K562 (cell line): ENCODE data around the gene TMTC2. TPM values are rescaled to one million over a fixed set of nuclear protein-coding genes. Genes with fewer than 3 reads are reported as not detected.

Experiments
- ATAC-seq: fragments of 200-7000 bp; cut with Tn5 transposase; 3 replicates; pipeline ENCODE4 v1.9.1; 2020; ENCODE audit warnings: moderate library complexity
- BruUV-seq: library from RNA; stranded (reverse); fragments of 400-500 nt; replicated peaks from 2 replicates; lab custom pipeline; 2021; lab: Mats Ljungman, UMichigan
- CTCF ChIA-PET: fragments of 300-600 bp; formaldehyde crosslinking; extraction: SDS; loops from one replicate; lab custom pipeline; 2021; ENCODE audit warnings: low intra/inter-chr PET ratio; lab: Yijun Ruan, JAX
- POLR2A ChIA-PET: fragments of 300-600, 350-650 bp; sonication (Branson Sonifier 250); formaldehyde crosslinking; extraction: SDS; loops from one replicate; lab custom pipeline; 2021; ENCODE audit warnings: antibody characterized with exemption, inconsistent platforms; lab: Yijun Ruan, JAX
- DNase-seq, 4 experiments: peaks; one replicate each; pipeline versions ENCODE4 v3.0.0 to v3.0.0-alpha.2; 2011 to 2018; ENCODE audit warnings: low spot score in 3 of 4, mixed read lengths in 3 of 4; ENCODE audit errors: extremely low read depth in 1 of 4
- FAIRE-seq: peaks from 2 replicates; lab custom pipeline; 2011; peaks lifted over from hg19 to GRCh38; lab: Jason Lieb, UNC
- H2AFZ ChIP-seq: 2 replicates; pipeline ENCODE4 v1.6.0; 2011; ENCODE audit warnings: low read depth, low read length, control low read depth, inconsistent platforms
- H3K27ac ChIP-seq: fragments of 200-600 bp; 3 replicates; pipeline ENCODE4 v1.8.0; 2011; ENCODE audit warnings: low read depth, mild to moderate bottlenecking, control low read depth, inconsistent platforms, low read length, moderate library complexity, mixed read lengths; ENCODE audit errors: extremely low read depth
- H3K27me3 ChIP-seq, 2 experiments: fragments of 300-600 bp in 1 of 2; 2 replicates in 1 of 2; 3 replicates in 1 of 2; pipeline versions ENCODE4 v1.6.0 to v1.8.0; 2011; ENCODE audit warnings: inconsistent platforms in 2 of 2, low read length in 2 of 2, mild to moderate bottlenecking in 1 of 2, mixed read lengths in 1 of 2, moderate library complexity in 1 of 2; ENCODE audit not compliant: control insufficient read depth in 2 of 2, insufficient read depth in 2 of 2
- H3K36me3 ChIP-seq: fragments of 300-600 bp; 3 replicates; pipeline ENCODE4 v1.8.0; 2011; ENCODE audit warnings: mild to moderate bottlenecking, low read length, inconsistent platforms; ENCODE audit not compliant: control insufficient read depth, insufficient read depth
- H3K4me1 ChIP-seq, 2 experiments: fragments of 200-600 bp in 1 of 2; replicated peaks in 1 of 2; 2 replicates in 1 of 2; 3 replicates in 1 of 2; pipeline versions ENCODE4 v1.5.1 to v1.8.0; 2011; ENCODE audit warnings: inconsistent platforms in 2 of 2, low read length in 2 of 2, mild to moderate bottlenecking in 1 of 2, mixed read lengths in 1 of 2, moderate library complexity in 1 of 2; ENCODE audit not compliant: control insufficient read depth in 2 of 2, insufficient read depth in 2 of 2
- H3K4me2 ChIP-seq: 2 replicates; pipeline ENCODE4 v1.6.1; 2011; ENCODE audit warnings: low read length, control low read depth, inconsistent platforms, mixed read lengths; ENCODE audit not compliant: insufficient read depth
- H3K4me3 ChIP-seq: fragments of 200-600 bp; sonication (generic), shearing (Covaris generic); 2 replicates; pipeline ENCODE4 v1.5.1; 2016; ENCODE audit warnings: control low read depth, inconsistent platforms
- H3K79me2 ChIP-seq: fragments of 200-600 bp; 3 replicates; pipeline ENCODE4 v1.8.0; 2011; ENCODE audit warnings: low read length, inconsistent platforms; ENCODE audit not compliant: control insufficient read depth, insufficient read depth
- H3K9ac ChIP-seq, 2 experiments: 2 replicates each; pipeline versions ENCODE4 v1.6.0 to v1.6.1; 2011; ENCODE audit warnings: low read depth in 2 of 2, low read length in 2 of 2, control low read depth in 1 of 2, inconsistent platforms in 1 of 2, mild to moderate bottlenecking in 1 of 2, mixed read lengths in 1 of 2; ENCODE audit not compliant: insufficient read depth in 1 of 2
- H3K9me1 ChIP-seq: one replicate; pipeline ENCODE4 v1.6.0; 2011; ENCODE audit warnings: inconsistent platforms, mild to moderate bottlenecking, low read length, moderate library complexity; ENCODE audit not compliant: control insufficient read depth, insufficient read depth
- H3K9me3 ChIP-seq: replicated peaks from 2 replicates; pipeline ENCODE4 v1.5.1; 2011; ENCODE audit warnings: low read depth, low read length, inconsistent platforms; ENCODE audit not compliant: control insufficient read depth, insufficient read depth
- H4K20me1 ChIP-seq: replicated peaks from 2 replicates; pipeline ENCODE4 v1.6.1; 2011; ENCODE audit warnings: low read length, inconsistent platforms, mixed read lengths; ENCODE audit not compliant: control insufficient read depth, insufficient read depth
- CBFB ChIP-seq: sonication (generic); formaldehyde crosslinking; IDR thresholded peaks from 2 replicates; pipeline ENCODE4 v1.4.0; 2020; ENCODE audit warnings: mild to moderate bottlenecking, missing genetic modification reagents
- E2F8 ChIP-seq: fragments of 450-650 bp; IDR thresholded peaks from 2 replicates; pipeline ENCODE4 v1.7.1; 2018; ENCODE audit warnings: mild to moderate bottlenecking, low read depth; ENCODE audit not compliant: partially characterized antibody
- KLF10 ChIP-seq: fragments of 250-450 bp; sonication (Bioruptor Pico); IDR thresholded peaks from 2 replicates; pipeline ENCODE4 v1.6.1; 2021; ENCODE audit warnings: matching md5 sums
- KLF13 ChIP-seq: fragments of 450-650 bp; IDR thresholded peaks from 2 replicates; pipeline ENCODE4 v1.6.1; 2016; ENCODE audit warnings: missing genetic modification characterization, low read depth, mild to moderate bottlenecking, missing compliant biosample characterization, moderate library complexity, borderline replicate concordance
- LEF1 ChIP-seq: fragments of 450-650 bp; IDR thresholded peaks from 2 replicates; pipeline ENCODE4 v1.6.1; 2016; ENCODE audit warnings: mild to moderate bottlenecking
- NELFE ChIP-seq: IDR thresholded peaks from 2 replicates; pipeline ENCODE4 v1.6.1; 2011; ENCODE audit warnings: mild to moderate bottlenecking; ENCODE audit not compliant: insufficient read depth, insufficient read length
- POLR2H ChIP-seq: IDR thresholded peaks from 2 replicates; pipeline ENCODE4 v1.6.1; 2016; ENCODE audit warnings: missing genetic modification characterization, low read depth, mild to moderate bottlenecking, control low read depth, missing compliant biosample characterization, moderate library complexity
- SRSF3 ChIP-seq: fragments of 200-400 bp; formaldehyde crosslinking; IDR thresholded peaks from 2 replicates; pipeline ENCODE4 v1.6.1; 2016; ENCODE audit warnings: mild to moderate bottlenecking, low read length, moderate library complexity; ENCODE audit not compliant: insufficient read depth
- XRCC3 ChIP-seq: fragments of 450-650 bp; IDR thresholded peaks from 2 replicates; pipeline ENCODE4 v1.6.1; 2017; ENCODE audit warnings: mild to moderate bottlenecking, moderate library complexity
- ZBTB43 ChIP-seq: sonication (generic); formaldehyde crosslinking; IDR thresholded peaks from 2 replicates; pipeline ENCODE4 v1.8.0; 2023; ENCODE audit warnings: mild to moderate bottlenecking, missing genetic modification reagents
- ZNF77 ChIP-seq: fragments of 250-450 bp; sonication (Bioruptor Pico); IDR thresholded peaks from 2 replicates; pipeline ENCODE4 v1.5.0; 2020
- WGBS: fragments of 100-300 bp; shearing (Covaris generic); methylation state at CpG from one replicate; pipeline ENCODE4 v1.1.6; 2016; ENCODE audit warnings: low coverage, mixed read lengths; ENCODE audit not compliant: insufficient coverage; ENCODE audit errors: missing lambda C conversion rate; 5-methylcytosine and 5-hydroxymethylcytosine counted together
- in situ Hi-C: fragments of 300-500 bp; cut with MboI; formaldehyde crosslinking; loops from 4 replicates; pipeline ENCODE4 v1.15.0; 2018; ENCODE audit warnings: inconsistent platforms, mixed read lengths
- intact Hi-C: fragments of 100-400 bp; cut with micrococcal nuclease; formaldehyde crosslinking; loops from 2 replicates; pipeline ENCODE4 v1.14.2; 2022
- polyA plus RNA-seq, 8 experiments: library from polyadenylated mRNA; depleted of rRNA in 4 of 8; stranded (reverse) in 5 of 8; unstranded in 3 of 8; fragments of >200 nt; fragmentation: Nextera tagmentation in 2 of 8; fragmentation: Illumina TruSeq in 1 of 8; extraction: Ambion mirVana in 2 of 8; extraction: Trizol in 1 of 8; gene quantifications; 2 replicates each; pipeline versions ENCODE4 v1.2.1 to v1.2.3, GENCODE V29; 2011 to 2014; ENCODE audit warnings: inconsistent platforms in 1 of 8, missing spikeins in 1 of 8
- total RNA-seq, 7 experiments: library from RNA; depleted of rRNA in 6 of 7; stranded (reverse); fragments of >200 nt in 6 of 7; fragmentation: Illumina TruSeq in 2 of 7; extraction: Trizol in 2 of 7; gene quantifications; 2 replicates each; pipeline versions ENCODE4 v1.2.1 to v1.2.3, GENCODE V29; 2011 to 2021; ENCODE audit warnings: low replicate concordance in 1 of 7

Gene TMTC2
- total and polyA plus RNA-seq, 9 of the 15 experiments (the other 6 are each of a cell fraction or from before 2014, with no cell fraction given), result 0.29 to 1.1 (median 0.55) TPM

DNA sequence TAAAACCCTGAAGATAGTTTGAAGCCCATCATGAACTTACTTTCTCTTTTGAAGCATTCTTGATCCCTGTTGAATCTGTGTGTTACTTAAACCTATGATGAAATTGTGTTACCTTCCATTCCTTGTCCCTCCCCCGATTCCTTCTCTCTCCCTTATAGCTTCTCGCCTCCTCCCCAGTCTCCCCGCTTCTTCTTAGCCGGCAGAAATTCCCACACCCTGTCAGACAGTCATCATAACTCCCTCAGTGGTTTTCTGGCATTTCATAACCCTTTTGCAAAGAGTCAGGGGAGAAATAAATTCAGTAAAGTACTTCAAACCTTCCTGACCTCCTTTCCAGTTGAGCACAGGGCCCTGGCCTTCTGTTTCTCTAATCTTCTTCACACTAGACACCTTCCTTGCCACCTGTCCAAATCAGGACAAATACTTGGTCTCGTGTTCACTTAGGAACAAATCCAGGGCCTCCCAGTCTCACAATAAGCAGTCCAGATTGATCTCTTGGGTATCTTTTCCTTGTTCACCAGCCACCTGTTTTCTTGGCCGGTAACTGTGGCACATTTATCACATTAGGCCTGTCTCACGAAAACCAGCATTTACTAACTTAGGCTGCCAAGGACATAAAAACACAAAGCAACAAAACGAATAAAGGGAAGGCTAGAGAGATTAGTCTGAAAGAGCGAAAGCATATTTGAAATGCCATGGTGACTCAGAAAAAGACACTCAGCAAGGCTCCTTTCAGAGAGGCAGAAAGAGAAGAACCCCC lies 355.9 kb downstream of the TMTC2 start (continued):
- no peak for TF ChIP-seq ZBTB43 (CRISPR knock-in tag)

GRCh38 chr12:83044736-83045135 lies 358.0 kb downstream of the TMTC2 start:
- Histone ChIP-seq H3K4me1 (no peaks in the 10 kb centered on the region), H3K9me3 (no peaks in the 10 kb centered on the region), H3K9me1 (no peaks in the 10 kb centered on the region), H3K79me2 (no peaks in the 10 kb centered on the region), H3K27me3 (no peaks in the 10 kb centered on the region)
- ChIA-PET POLR2A (interaction anchor here (0.9 kb wide), 1 partner anchor 15 kb away, joined by 3 read pairs; no protein-coding TSS in a partner anchor), CTCF (no interaction called here)
- WGBS, result 36% methylated on average over 1 of the region's 1 CpG
- no peak for DNase-seq
- no TSS peak for BruUV-seq
- no peak for ATAC-seq
- TF ChIP-seq SRSF3 (no peak), CBFB (CRISPR knock-in tag) (no peak), KLF13 (tag) (no peak), KLF10 (CRISPR knock-in tag) (no peak), POLR2H (tag) (no peak), ZNF77 (CRISPR knock-in tag) (no peak), LEF1 (no peak), XRCC3 (no peak), NELFE (no peak), E2F8 (no peak)
- TF ChIP-seq, all 486 proteins: peak for 0
- H3K4me2 ChIP-seq, result no peak overlapping the region
- no peaks in the 10 kb centered on the region for H4K20me1 ChIP-seq
- no peak overlapping the region for H3K4me3 ChIP-seq
- intact Hi-C loops, result no loop called here
- in situ Hi-C loops, result no loop called here
- H3K36me3 ChIP-seq, result no peaks in the 10 kb centered on the region
- no peak overlapping the region for H2AFZ ChIP-seq
- H3K9ac ChIP-seq, result no peak overlapping the region
- H3K27ac ChIP-seq, result no peak overlapping the region
- FAIRE-seq, result no peak
